ENCODE results near the gene GSX1.

GRCh38 chr13:27797228-27797624 lies 4.9 kb downstream of the GSX1 start:
- TF ChIP-seq, protein P1, sequence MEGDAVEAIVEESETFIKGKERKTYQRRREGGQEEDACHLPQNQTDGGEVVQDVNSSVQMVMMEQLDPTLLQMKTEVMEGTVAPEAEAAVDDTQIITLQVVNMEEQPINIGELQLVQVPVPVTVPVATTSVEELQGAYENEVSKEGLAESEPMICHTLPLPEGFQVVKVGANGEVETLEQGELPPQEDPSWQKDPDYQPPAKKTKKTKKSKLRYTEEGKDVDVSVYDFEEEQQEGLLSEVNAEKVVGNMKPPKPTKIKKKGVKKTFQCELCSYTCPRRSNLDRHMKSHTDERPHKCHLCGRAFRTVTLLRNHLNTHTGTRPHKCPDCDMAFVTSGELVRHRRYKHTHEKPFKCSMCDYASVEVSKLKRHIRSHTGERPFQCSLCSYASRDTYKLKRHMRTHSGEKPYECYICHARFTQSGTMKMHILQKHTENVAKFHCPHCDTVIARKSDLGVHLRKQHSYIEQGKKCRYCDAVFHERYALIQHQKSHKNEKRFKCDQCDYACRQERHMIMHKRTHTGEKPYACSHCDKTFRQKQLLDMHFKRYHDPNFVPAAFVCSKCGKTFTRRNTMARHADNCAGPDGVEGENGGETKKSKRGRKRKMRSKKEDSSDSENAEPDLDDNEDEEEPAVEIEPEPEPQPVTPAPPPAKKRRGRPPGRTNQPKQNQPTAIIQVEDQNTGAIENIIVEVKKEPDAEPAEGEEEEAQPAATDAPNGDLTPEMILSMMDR (IDR thresholded peaks at IDR 0.05; ENCODE audit: low read depth, low read length, poor library complexity, severe bottlenecking): no peak
- TF ChIP-seq EZH2phosphoT487 (IDR thresholded peaks at IDR 0.05; ENCODE audit: borderline replicate concordance, low read length): no peak

Measured in DOHH2 (cell line).